WTC11 (cell line): ENCODE data around the gene STEAP1B. TPM values are rescaled to one million over a fixed set of nuclear protein-coding genes. Genes with fewer than 3 reads are reported as not detected.
A peak's percentile ranks its signal among the peaks of the same experiment; 100 is the strongest.

Experiments used
- ATAC-seq: fragments of 200-7000 bp; cut with Tn5 transposase; 2 replicates; pipeline ENCODE4 v1.10.0; 2021; ENCODE audit warnings: mild to moderate bottlenecking, moderate library complexity
- CTCF ChIA-PET: fragments of 300-600 bp; sonication (Branson Sonifier 250); formaldehyde crosslinking; loops from one replicate; lab custom pipeline; 2021; ENCODE audit warnings: antibody characterized with exemption; lab: Charles Lee
- POLR2A ChIA-PET: fragments of 350-600 bp; sonication (Branson Sonifier 250); formaldehyde crosslinking; loops from one replicate; lab custom pipeline; 2021; ENCODE audit warnings: antibody characterized with exemption; lab: Charles Lee
- DNase-seq: peaks from one replicate; pipeline ENCODE4 v3.0.0; 2021; ENCODE audit warnings: low spot score
- H3K27ac Mint-ChIP-seq: 2 replicates; pipeline ENCODE4 v1.8.0; 2021; ENCODE audit warnings: mixed read lengths
- H3K27me3 Mint-ChIP-seq: 2 replicates; pipeline ENCODE4 v1.8.0; 2021; ENCODE audit warnings: low read depth, mild to moderate bottlenecking, moderate library complexity, mixed read lengths
- H3K36me3 Mint-ChIP-seq: 2 replicates; pipeline ENCODE4 v1.8.0; 2021; ENCODE audit warnings: mixed read lengths
- H3K4me1 Mint-ChIP-seq: 2 replicates; pipeline ENCODE4 v1.8.0; 2022; ENCODE audit warnings: mixed read lengths
- H3K4me3 Mint-ChIP-seq: 2 replicates; pipeline ENCODE4 v1.8.0; 2021; ENCODE audit warnings: mild to moderate bottlenecking, moderate library complexity, mixed read lengths
- H3K9me3 Mint-ChIP-seq: 2 replicates; pipeline ENCODE4 v1.8.0; 2021; ENCODE audit warnings: mixed read lengths
- AFF4 ChIP-seq: sonication (generic); formaldehyde crosslinking; IDR thresholded peaks from 2 replicates; pipeline ENCODE4 v1.8.1; 2023; ENCODE audit warnings: mild to moderate bottlenecking, missing genetic modification reagents, borderline replicate concordance
- ATF1 ChIP-seq: sonication (generic); formaldehyde crosslinking; IDR thresholded peaks from 2 replicates; pipeline ENCODE4 v1.8.1; 2023; ENCODE audit warnings: mild to moderate bottlenecking, moderate library complexity, missing genetic modification reagents
- ATF2 ChIP-seq: sonication (generic); formaldehyde crosslinking; IDR thresholded peaks from 2 replicates; pipeline ENCODE4 v1.8.1; 2022; ENCODE audit warnings: low read depth, missing genetic modification reagents, borderline replicate concordance
- ATF6 ChIP-seq: sonication (generic); formaldehyde crosslinking; IDR thresholded peaks from 2 replicates; pipeline ENCODE4 v1.8.1; 2023; ENCODE audit warnings: mild to moderate bottlenecking, missing genetic modification reagents
- ELF4 ChIP-seq: sonication (generic); formaldehyde crosslinking; IDR thresholded peaks from 2 replicates; pipeline ENCODE4 v1.8.1; 2022; ENCODE audit warnings: low read depth, mild to moderate bottlenecking, moderate library complexity, missing genetic modification reagents
- EMX1 ChIP-seq: fragments of 250-450 bp; sonication (Bioruptor Pico); IDR thresholded peaks from 2 replicates; pipeline ENCODE4 v1.8.0; 2021; ENCODE audit warnings: mild to moderate bottlenecking
- ERG ChIP-seq: fragments of 250-450 bp; sonication (Bioruptor Pico); IDR thresholded peaks from 2 replicates; pipeline ENCODE4 v1.8.0; 2021; ENCODE audit warnings: mild to moderate bottlenecking
- FOXP4 ChIP-seq: sonication (generic); formaldehyde crosslinking; IDR thresholded peaks from 2 replicates; pipeline ENCODE4 v1.8.0; 2022; ENCODE audit warnings: mild to moderate bottlenecking, missing genetic modification reagents
- GABPB1 ChIP-seq: sonication (generic); formaldehyde crosslinking; IDR thresholded peaks from 2 replicates; pipeline ENCODE4 v1.8.1; 2023; ENCODE audit warnings: mild to moderate bottlenecking, missing genetic modification reagents
- GTF2I ChIP-seq: fragments of 250-450 bp; sonication (Bioruptor Pico); conservative IDR thresholded peaks from 2 replicates; pipeline ENCODE4 v1.4.0; 2021; ENCODE audit warnings: mild to moderate bottlenecking
- NR2C2 ChIP-seq: sonication (generic); formaldehyde crosslinking; IDR thresholded peaks from 2 replicates; pipeline ENCODE4 v1.8.0; 2022; ENCODE audit warnings: mild to moderate bottlenecking, missing genetic modification reagents
- TEAD4 ChIP-seq: sonication (generic); formaldehyde crosslinking; IDR thresholded peaks from 2 replicates; pipeline ENCODE4 v1.8.0; 2022; ENCODE audit warnings: mild to moderate bottlenecking, missing genetic modification reagents
- TP53 ChIP-seq: sonication (generic); formaldehyde crosslinking; IDR thresholded peaks from 2 replicates; pipeline ENCODE4 v1.8.1; 2023; ENCODE audit warnings: mild to moderate bottlenecking, missing genetic modification reagents
- ZBTB43 ChIP-seq: sonication (generic); formaldehyde crosslinking; IDR thresholded peaks from 2 replicates; pipeline ENCODE4 v1.8.1; 2023; ENCODE audit warnings: mild to moderate bottlenecking, missing genetic modification reagents
- ZNF232 ChIP-seq: sonication (generic); formaldehyde crosslinking; IDR thresholded peaks from 2 replicates; pipeline ENCODE4 v1.8.0; 2022; ENCODE audit warnings: mild to moderate bottlenecking, missing genetic modification reagents
- ZNF396 ChIP-seq: fragments of 250-450 bp; sonication (Bioruptor Pico); IDR thresholded peaks from 2 replicates; pipeline ENCODE4 v1.8.0; 2021; ENCODE audit warnings: mild to moderate bottlenecking, moderate library complexity, borderline replicate concordance
- ZNF423 ChIP-seq: fragments of 250-450 bp; sonication (Bioruptor Pico); IDR thresholded peaks from 2 replicates; pipeline ENCODE4 v2.1.2; 2022; ENCODE audit warnings: mild to moderate bottlenecking, moderate library complexity
- total RNA-seq: library from RNA; stranded (reverse); gene quantifications from 3 replicates; pipeline ENCODE4 v1.2.3, GENCODE V29; 2021

The STEAP1B gene
- total RNA-seq, 1 experiment from 2014 or later = 5.5 TPM

GRCh38 chr7:22404421-22405023, 95.5 kb downstream of the STEAP1B start:
- H3K4me3 Mint-ChIP-seq = no peak overlapping the region
- no peaks in the 10 kb centered on the region for H3K36me3 Mint-ChIP-seq
- H3K4me1 Mint-ChIP-seq = peaks cover 3% of the 10 kb centered on the region; the same call in 1 of the 2 replicates
- POLR2A ChIA-PET = no interaction called here
- no peak for DNase-seq
- H3K27me3 Mint-ChIP-seq = no peaks in the 10 kb centered on the region
- CTCF ChIA-PET = interaction anchor here (0.8 kb wide), 1 partner anchor 295 kb away, joined by 3 read pairs; no protein-coding TSS in a partner anchor
- TF ChIP-seq ELF4 (CRISPR knock-in tag) (no peak), EMX1 (CRISPR knock-in tag) (no peak), ATF2 (no peak)
- TF ChIP-seq, all 79 proteins: peak for 0
- no peak for ATAC-seq
- Mint-ChIP-seq H3K27ac (no peak overlapping the region), H3K9me3 (no peaks in the 10 kb centered on the region)

GRCh38 chr7:22403344-22403743, 96.6 kb downstream of the STEAP1B start:
- Mint-ChIP-seq H3K27me3 (no peaks in the 10 kb centered on the region), H3K4me3 (no peak overlapping the region), H3K36me3 (no peaks in the 10 kb centered on the region), H3K27ac (no peak overlapping the region), H3K4me1 (peaks cover 7% of the 10 kb centered on the region; the same call in 1 of the 2 replicates), H3K9me3 (no peaks in the 10 kb centered on the region)
- CTCF ChIA-PET = no interaction called here
- TF ChIP-seq AFF4 (CRISPR knock-in tag) (no peak), GABPB1 (no peak)
- DNase-seq (no peak), ATAC-seq (no peak)
- POLR2A ChIA-PET = no interaction called here

- Mint-ChIP-seq H3K4me3 (no peak overlapping the region), H3K9me3 (no peaks in the 10 kb centered on the region), H3K27ac (peak overlapping the region; percentile 67; the same call in 1 of the 2 replicates), H3K36me3 (no peaks in the 10 kb centered on the region), H3K27me3 (no peaks in the 10 kb centered on the region), H3K4me1 (peaks cover 12% of the 10 kb centered on the region)
- no peak for DNase-seq
- TF ChIP-seq TP53 (CRISPR knock-in tag) = no peak
- TF ChIP-seq NR2C2 = no peak
- TF ChIP-seq GABPB1 = no peak
- TF ChIP-seq FOXP4 = no peak
- no peak for TF ChIP-seq ERG (CRISPR knock-in tag)
- TF ChIP-seq ATF1 = no peak
- no peak for TF ChIP-seq ZNF396
- no peak for TF ChIP-seq ZNF423 (CRISPR knock-in tag)
- TF ChIP-seq ZNF232 (CRISPR knock-in tag) = no peak
- TF ChIP-seq ATF6 (CRISPR knock-in tag) = no peak
- no peak for TF ChIP-seq TEAD4 (CRISPR knock-in tag)
- no peak for TF ChIP-seq ZBTB43 (CRISPR knock-in tag)
- no peak for TF ChIP-seq GTF2I (CRISPR knock-in tag)
- ATAC-seq = no peak
- ChIA-PET CTCF (interaction anchor here (0.6 kb wide), 1 partner anchor 9 kb away, joined by 3 read pairs; no protein-coding TSS in a partner anchor), POLR2A (no interaction called here)
Measured at GRCh38 chr7:22402250-22402649, 97.7 kb downstream of the STEAP1B start.
